T-cell (primary cell): ENCODE data around the gene CA6. TPM values are rescaled to one million over a fixed set of nuclear protein-coding genes. Genes with fewer than 3 reads are reported as not detected.
"Not testable (repeated sequence)": the region's sequence is repeated elsewhere in the genome, so short reads cannot be mapped to it uniquely, and the experiment has no call there.

ENCODE experiments used
- ATAC-seq, 4 experiments: fragments of 200-7000 bp in 3 of 4; fragments of 150-1000 bp in 1 of 4; cut with Tn5 transposase; replicated peaks in 1 of 4; 1 replicate in 3 of 4; 2 replicates in 1 of 4; pipeline ENCODE4 v1.10.0; 2021; ENCODE audit warnings: moderate library complexity in 3 of 4, mild to moderate bottlenecking in 2 of 4, moderate number of reproducible peaks in 1 of 4
- CTCF ChIA-PET, 2 donors: fragments of 300-600 bp; sonication (Branson Sonifier 250); formaldehyde crosslinking; loops; one replicate each; lab custom pipeline; 2022; ENCODE audit warnings: antibody characterized with exemption in 2 of 2; lab: Charles Lee
- POLR2A ChIA-PET, 2 donors: fragments of 300-600 bp; sonication (Branson Sonifier 250); formaldehyde crosslinking; loops; one replicate each; lab custom pipeline; 2022; ENCODE audit warnings: antibody characterized with exemption in 2 of 2; lab: Charles Lee
- DNase-seq, 35 experiments: peaks; one replicate each; pipeline versions ENCODE4 v3.0.0 to v3.0.0-alpha.2; 2013 to 2023
- H3K27ac ChIP-seq: one replicate; pipeline ENCODE4 v1.5.1; 2013; ENCODE audit warnings: low read length
- H3K27me3 ChIP-seq, 2 experiments: replicated peaks in 1 of 2; 1 replicate in 1 of 2; 2 replicates in 1 of 2; pipeline versions ENCODE4 v1.6.1 to v1.7.0; 2013; ENCODE audit warnings: low read length in 1 of 2, mixed read lengths in 1 of 2; ENCODE audit not compliant: control insufficient read depth in 2 of 2, insufficient read depth in 2 of 2; ENCODE audit errors: extremely low read depth in 1 of 2
- H3K36me3 ChIP-seq, 2 donors: 1 replicate in 1 of 2; 2 replicates in 1 of 2; pipeline versions ENCODE4 v1.6.1 to v1.7.0; 2013; ENCODE audit warnings: low read length in 1 of 2; ENCODE audit not compliant: control insufficient read depth in 2 of 2, insufficient read depth in 1 of 2; ENCODE audit errors: extremely low read depth in 1 of 2
- H3K4me1 ChIP-seq, 2 experiments: 1 replicate in 1 of 2; 2 replicates in 1 of 2; pipeline versions ENCODE4 v1.6.1 to v1.7.0; 2013; ENCODE audit warnings: low read length in 2 of 2, mixed read lengths in 1 of 2; ENCODE audit not compliant: insufficient read depth in 2 of 2, control insufficient read depth in 1 of 2; ENCODE audit errors: extremely low read depth in 1 of 2
- H3K4me3 ChIP-seq, 2 donors: 1 replicate in 1 of 2; 2 replicates in 1 of 2; pipeline versions ENCODE4 v1.5.1 to v1.7.0; 2013; ENCODE audit warnings: mild to moderate bottlenecking in 2 of 2, low read length in 1 of 2, moderate library complexity in 1 of 2; ENCODE audit not compliant: control insufficient read depth in 1 of 2; ENCODE audit errors: extremely low read depth in 1 of 2
- H3K9me3 ChIP-seq: 2 replicates; pipeline ENCODE4 v1.7.0; 2013
- H3K27ac Mint-ChIP-seq, 2 donors: one replicate each; pipeline ENCODE4 v1.8.0; 2020 to 2021; ENCODE audit warnings: mild to moderate bottlenecking in 2 of 2, mixed read lengths in 2 of 2
- H3K27me3 Mint-ChIP-seq, 2 donors: one replicate each; pipeline ENCODE4 v1.8.0; 2021 to 2022; ENCODE audit warnings: mixed read lengths in 2 of 2
- H3K36me3 Mint-ChIP-seq: one replicate; pipeline ENCODE4 v1.8.0; 2021; ENCODE audit warnings: mixed read lengths
- H3K4me1 Mint-ChIP-seq, 3 donors: one replicate each; pipeline ENCODE4 v1.8.0; 2020 to 2022; ENCODE audit warnings: mixed read lengths in 3 of 3, mild to moderate bottlenecking in 1 of 3
- H3K4me3 Mint-ChIP-seq, 3 donors: one replicate each; pipeline ENCODE4 v1.8.0; 2020 to 2022; ENCODE audit warnings: mild to moderate bottlenecking in 3 of 3, mixed read lengths in 3 of 3, moderate library complexity in 3 of 3
- H3K9me3 Mint-ChIP-seq, 3 donors: one replicate each; pipeline ENCODE4 v1.8.0; 2020 to 2022; ENCODE audit warnings: mixed read lengths in 3 of 3
- WGBS: methylation state at CpG from one replicate; pipeline ENCODE4 v1.1.5; 2013; ENCODE audit warnings: missing lambda C conversion rate; ENCODE audit not compliant: insufficient coverage; 5-methylcytosine and 5-hydroxymethylcytosine counted together
- total RNA-seq, 35 experiments: library from RNA in 6 of 35; stranded (reverse) in 6 of 35; fragments of 120-200 nt in 1 of 35; gene quantifications; one replicate each; pipeline versions ENCODE4 v1.2.1 to v1.2.4 and lab custom pipeline; 2013 to 2026

Gene CA6
- total RNA-seq, 5 donors from 2014 or later (not counting 1 experiment from before 2014, with no cell fraction given) = 0.95 to 2.8 (median 1.8) TPM

DNA sequence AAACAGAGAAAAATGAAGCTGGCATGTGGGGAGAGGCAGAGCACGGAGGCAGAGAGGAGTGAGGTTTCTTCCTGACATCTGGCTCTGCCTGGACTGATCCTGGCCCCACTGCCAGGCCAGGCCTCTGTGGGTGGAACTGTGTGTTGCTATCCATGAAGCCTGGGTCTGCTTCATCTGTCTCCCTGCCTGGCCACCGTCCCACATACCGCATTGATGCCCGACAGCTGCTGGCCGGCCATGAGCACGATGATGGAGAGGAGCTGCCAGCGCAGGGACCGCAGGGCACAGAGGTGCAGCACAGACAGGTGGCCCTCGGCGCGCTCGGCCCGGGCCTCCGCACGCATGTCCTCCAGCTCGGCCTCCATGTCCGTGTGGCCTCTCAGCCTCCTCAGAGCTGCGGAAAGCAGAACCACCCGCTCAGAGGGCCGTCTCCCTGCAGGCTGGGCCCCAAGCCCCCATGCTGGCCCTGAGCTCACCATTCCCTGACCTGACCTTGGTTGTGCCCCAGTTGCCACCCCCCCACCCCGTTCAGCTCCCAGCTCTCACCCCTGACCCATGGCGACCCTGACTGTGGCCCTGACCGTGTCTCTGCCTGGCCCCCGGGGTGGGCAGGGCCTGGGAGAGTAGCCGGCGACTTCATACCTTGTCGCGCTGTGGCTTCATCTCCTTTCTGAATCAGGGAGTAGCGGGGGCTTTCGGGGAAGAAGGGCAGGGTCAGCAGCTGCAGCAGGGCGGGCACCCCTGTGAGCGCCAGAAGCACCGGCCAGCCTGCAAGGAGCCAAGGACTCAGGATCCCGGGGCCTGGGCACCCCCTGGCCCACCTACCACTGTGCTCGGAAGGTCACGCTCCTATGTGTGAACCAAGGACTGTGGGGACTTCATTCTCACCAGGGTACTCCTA is 69.1 kb downstream of the CA6 start:
- peaks cover 0 to 10% (median 7%) of the 10 kb centered on the region in 3 donors for H3K4me1 Mint-ChIP-seq
- Histone ChIP-seq H3K4me3 (no peak overlapping the region), H3K27me3 (peaks cover 0 to 47% of the 10 kb centered on the region in 2 experiments), H3K4me1 (no peaks in the 10 kb centered on the region), H3K27ac (no peak overlapping the region), H3K36me3 (no peaks in the 10 kb centered on the region), H3K9me3 (no peaks in the 10 kb centered on the region)
- no peak overlapping the region for H3K27ac Mint-ChIP-seq
- POLR2A ChIA-PET = no interaction called here
- H3K4me3 Mint-ChIP-seq = no peak overlapping the region
- CTCF ChIA-PET = interaction anchor here (0.6 to 1.0 kb wide), 2 partner anchors 10 to 126 kb away, joined by 3 to 6 read pairs; no protein-coding TSS in a partner anchor
- 85% methylated on average over 34 of the region's 36 CpGs for WGBS
- no peak for ATAC-seq
- DNase-seq = no peak
- H3K9me3 Mint-ChIP-seq = no peaks in the 10 kb centered on the region
- no peaks in the 10 kb centered on the region for H3K36me3 Mint-ChIP-seq
- peaks cover 4 to 19% of the 10 kb centered on the region in 2 donors for H3K27me3 Mint-ChIP-seq

DNA sequence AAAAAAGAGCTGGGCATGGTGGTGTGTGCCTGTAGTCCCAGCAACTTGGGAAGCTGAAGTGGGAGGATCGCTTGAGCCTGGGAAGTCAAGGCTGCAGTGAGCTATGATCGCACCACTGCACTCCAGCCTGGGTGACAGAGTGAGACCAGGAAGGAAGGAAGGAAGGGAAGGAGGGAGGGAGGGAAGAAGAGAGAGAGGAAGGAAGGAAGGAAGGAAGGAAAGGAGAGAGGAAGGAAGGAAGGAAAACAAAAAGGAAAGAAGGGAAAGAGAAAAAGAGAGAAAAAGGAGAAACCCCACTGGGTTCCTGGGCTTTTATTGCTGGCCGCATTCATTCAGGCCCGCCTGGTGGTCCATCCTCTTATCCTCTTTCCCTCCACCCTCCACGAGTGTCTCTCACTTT is 70.8 kb downstream of the CA6 start:
- Mint-ChIP-seq H3K27ac (no peak overlapping the region), H3K9me3 (no peaks in the 10 kb centered on the region), H3K4me3 (no peak overlapping the region), H3K27me3 (peaks cover 8 to 11% of the 10 kb centered on the region in 2 donors), H3K4me1 (peaks cover 2 to 15% (median 2%) of the 10 kb centered on the region in 3 donors), H3K36me3 (no peaks in the 10 kb centered on the region)
- no peaks in the 10 kb centered on the region for H3K36me3 ChIP-seq
- 71% methylated on average over 4 of the region's 5 CpGs for WGBS
- no peak overlapping the region for H3K27ac ChIP-seq
- CTCF ChIA-PET = interaction anchor here in 1 of 2 donors (0.6 kb wide), 1 partner anchor 75 kb away, joined by 3 read pairs; no protein-coding TSS in a partner anchor
- POLR2A ChIA-PET = no interaction called here
- no peaks in the 10 kb centered on the region for H3K4me1 ChIP-seq
- DNase-seq (no peak), ATAC-seq (no peak)
- peaks cover 0 to 45% of the 10 kb centered on the region in 2 experiments for H3K27me3 ChIP-seq
- no peak overlapping the region for H3K4me3 ChIP-seq
- H3K9me3 ChIP-seq = no peaks in the 10 kb centered on the region

DNA sequence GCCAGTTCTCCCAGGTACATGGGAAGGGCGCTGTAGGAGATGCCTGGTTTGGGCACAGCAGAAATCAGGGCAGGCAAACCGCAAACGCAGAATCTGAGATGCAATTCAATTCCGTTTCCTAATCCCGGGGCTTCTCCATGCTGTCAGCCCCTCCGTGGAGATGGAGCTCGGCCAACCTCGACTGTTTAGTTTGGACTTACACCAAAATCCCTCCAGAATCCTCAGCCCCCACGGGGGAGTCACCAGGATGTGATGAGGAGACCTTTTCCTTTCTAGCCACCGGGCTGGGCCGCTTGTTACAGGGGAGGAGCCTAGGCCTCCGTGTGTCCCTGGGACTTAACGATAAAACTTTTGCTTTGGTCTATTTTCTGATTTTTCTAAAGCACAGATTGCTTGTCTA is 72.7 kb downstream of the CA6 start:
- CTCF ChIA-PET = no interaction called here
- 92% methylated on average over 3 of the region's 13 CpGs for WGBS
- no peak overlapping the region for H3K27ac Mint-ChIP-seq

DNA sequence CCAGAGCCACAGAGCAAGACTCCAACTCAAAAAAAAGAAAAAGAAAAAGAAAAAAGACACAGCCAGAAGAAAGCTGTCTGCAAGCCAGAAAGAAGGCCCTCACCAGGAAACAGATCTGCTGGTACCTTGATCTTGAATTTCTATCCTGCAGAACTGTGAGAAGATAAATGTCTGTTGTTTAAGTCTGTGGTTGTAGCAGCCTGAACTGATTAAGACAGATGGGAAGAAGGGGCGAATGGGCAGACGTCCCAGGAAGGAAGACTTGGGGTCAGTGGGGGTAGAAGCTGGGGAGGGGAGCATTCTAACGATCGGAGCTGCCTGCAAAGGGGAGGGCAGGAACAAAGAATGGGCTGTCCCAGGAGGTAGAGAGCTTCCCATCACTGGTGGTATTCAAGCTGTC is 74.2 kb downstream of the CA6 start:
- POLR2A ChIA-PET = no interaction called here

More for the DNA sequence above, 72.7 kb downstream of the CA6 start:
- no peak overlapping the region for H3K27ac ChIP-seq
- no peaks in the 10 kb centered on the region for H3K4me1 ChIP-seq
- Mint-ChIP-seq H3K4me1 (peaks cover 2 to 15% (median 2%) of the 10 kb centered on the region in 3 donors), H3K9me3 (no peaks in the 10 kb centered on the region), H3K4me3 (no peak overlapping the region), H3K36me3 (no peaks in the 10 kb centered on the region), H3K27me3 (peaks cover 8 to 9% of the 10 kb centered on the region in 2 donors)
- H3K4me3 ChIP-seq = no peak overlapping the region
- POLR2A ChIA-PET = no interaction called here
- DNase-seq (no peak), ATAC-seq (no peak)
- no peaks in the 10 kb centered on the region for H3K36me3 ChIP-seq
- H3K27me3 ChIP-seq = peaks cover 0 to 43% of the 10 kb centered on the region in 2 experiments
- no peaks in the 10 kb centered on the region for H3K9me3 ChIP-seq

DNA sequence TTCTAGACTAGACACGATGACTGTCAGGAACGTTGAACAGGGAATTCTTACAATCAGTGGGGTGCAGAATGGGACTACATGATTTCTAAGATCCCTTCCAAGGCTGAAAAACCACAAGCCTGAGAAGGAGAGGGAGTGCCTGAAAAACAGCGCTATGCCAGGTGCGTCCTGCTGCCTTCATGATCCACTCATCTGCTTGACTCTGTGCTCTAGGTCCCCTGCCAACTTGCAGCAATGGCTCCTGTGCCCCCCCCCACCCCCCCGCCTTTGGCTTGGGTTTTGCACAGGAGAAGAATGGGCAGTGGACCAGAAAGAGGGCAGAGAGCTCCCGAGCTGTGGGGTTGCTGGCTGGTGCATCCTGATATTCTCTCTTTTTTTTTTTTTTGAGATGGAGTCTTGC is 74.6 kb downstream of the CA6 start:
- ChIA-PET POLR2A (no interaction called here), CTCF (interaction anchor here in 1 of 2 donors (0.6 kb wide), 1 partner anchor 578 kb away, joined by 6 read pairs; no protein-coding TSS in a partner anchor)
- no peaks in the 10 kb centered on the region for H3K4me1 ChIP-seq
- no peak overlapping the region for H3K4me3 Mint-ChIP-seq
- no peaks in the 10 kb centered on the region for H3K9me3 Mint-ChIP-seq
- DNase-seq (no peak), ATAC-seq (no peak)
- peaks cover 0 to 15% (median 2%) of the 10 kb centered on the region in 3 donors for H3K4me1 Mint-ChIP-seq
- peaks cover 4 to 8% of the 10 kb centered on the region in 2 donors for H3K27me3 Mint-ChIP-seq
- no CpG with 5 or more reads among the region's 6 CpGs for WGBS
- H3K27me3 ChIP-seq = peaks cover 0 to 26% of the 10 kb centered on the region in 2 experiments
- no peaks in the 10 kb centered on the region for H3K9me3 ChIP-seq
- no peaks in the 10 kb centered on the region for H3K36me3 Mint-ChIP-seq
- H3K4me3 ChIP-seq = no peak overlapping the region
- no peaks in the 10 kb centered on the region for H3K36me3 ChIP-seq
- no peak overlapping the region for H3K27ac ChIP-seq
- H3K27ac Mint-ChIP-seq = no peak overlapping the region

More for the DNA sequence above, 74.2 kb downstream of the CA6 start:
- Histone ChIP-seq H3K9me3 (no peaks in the 10 kb centered on the region), H3K27ac (no peak overlapping the region), H3K4me1 (no peaks in the 10 kb centered on the region), H3K4me3 (no peak overlapping the region), H3K27me3 (peaks cover 0 to 29% of the 10 kb centered on the region in 2 experiments), H3K36me3 (no peaks in the 10 kb centered on the region)
- H3K9me3 Mint-ChIP-seq = no peaks in the 10 kb centered on the region
- H3K4me1 Mint-ChIP-seq = peaks cover 2 to 15% (median 2%) of the 10 kb centered on the region in 3 donors
- CTCF ChIA-PET = interaction anchor here in 1 of 2 donors (0.6 kb wide), 1 partner anchor 577 kb away, joined by 6 read pairs; no protein-coding TSS in a partner anchor
- H3K27me3 Mint-ChIP-seq = peaks cover 4 to 8% of the 10 kb centered on the region in 2 donors
- DNase-seq (no peak), ATAC-seq (no peak)
- no peaks in the 10 kb centered on the region for H3K36me3 Mint-ChIP-seq
- H3K4me3 Mint-ChIP-seq = no peak overlapping the region
- no peak overlapping the region for H3K27ac Mint-ChIP-seq
- WGBS = 11% methylated on average over 4 of the region's 4 CpGs

DNA sequence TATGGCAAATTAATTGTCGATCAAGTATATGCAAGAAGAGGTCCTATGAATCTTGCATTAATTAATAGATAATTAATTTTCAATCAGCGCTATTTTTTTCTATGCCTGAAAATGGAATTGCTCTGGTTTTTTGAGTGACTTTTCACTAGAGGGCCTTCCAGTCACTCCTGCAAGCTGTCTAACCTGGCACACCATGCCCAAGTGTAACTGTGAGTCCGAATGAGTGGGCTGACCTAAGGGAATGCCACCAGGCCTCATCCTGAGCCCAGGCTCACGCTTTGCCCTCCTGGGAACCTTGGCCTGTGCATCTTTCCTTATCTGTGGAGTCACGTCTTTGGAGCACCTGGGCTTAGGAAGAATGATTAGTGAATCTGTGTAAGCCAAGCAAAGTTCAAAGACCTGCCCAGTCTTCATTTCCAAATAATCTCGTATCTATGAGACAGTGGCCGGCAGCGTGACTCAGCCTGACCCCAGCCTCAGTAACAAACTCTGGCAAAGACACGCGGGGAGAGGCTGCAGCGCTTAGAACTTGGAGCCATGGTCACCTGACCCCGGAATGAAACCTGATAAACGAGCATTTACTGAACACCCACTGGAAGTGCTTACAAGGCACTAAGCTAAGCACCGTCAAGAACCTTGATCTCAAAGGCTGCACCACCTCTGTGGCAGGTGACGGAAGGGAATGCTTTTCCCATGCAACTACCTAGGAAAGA is 76.5 kb downstream of the CA6 start:
- H3K27me3 ChIP-seq = peaks cover 0 to 22% of the 10 kb centered on the region in 2 experiments
- ATAC-seq, H3K4me1 ChIP-seq, H3K27ac ChIP-seq, CTCF ChIA-PET, H3K4me3 Mint-ChIP-seq, POLR2A ChIA-PET, H3K27me3 Mint-ChIP-seq, H3K36me3 Mint-ChIP-seq, H3K4me3 ChIP-seq, H3K27ac Mint-ChIP-seq, H3K36me3 ChIP-seq, H3K4me1 Mint-ChIP-seq, H3K9me3 ChIP-seq, H3K9me3 Mint-ChIP-seq, DNase-seq: not testable (repeated sequence)
- WGBS = 75% methylated on average over 2 of the region's 15 CpGs
